HUES6 (cell line): ENCODE measurements around the gene TNFSF10.
"Not testable (repeated sequence)": the region's sequence is repeated elsewhere in the genome, so short reads cannot be mapped to it uniquely, and the experiment has no call there.

Experiments used
- H3K27ac ChIP-seq: 2 replicates; pipeline ENCODE4 v1.7.0; 2013; ENCODE audit warnings: low read depth, mild to moderate bottlenecking, low read length, inconsistent platforms
- H3K27me3 ChIP-seq: 2 replicates; pipeline ENCODE4 v1.6.1; 2013; ENCODE audit warnings: low read length; ENCODE audit not compliant: control insufficient read depth, insufficient read depth
- H3K36me3 ChIP-seq: 2 replicates; pipeline ENCODE4 v1.6.1; 2013; ENCODE audit warnings: low read length; ENCODE audit not compliant: control insufficient read depth, insufficient read depth
- H3K4me1 ChIP-seq: 2 replicates; pipeline ENCODE4 v1.6.1; 2013; ENCODE audit warnings: low read length; ENCODE audit not compliant: control insufficient read depth, insufficient read depth
- H3K4me3 ChIP-seq: 2 replicates; pipeline ENCODE4 v1.5.1; 2013; ENCODE audit warnings: low read depth, low read length
- H3K9ac ChIP-seq: one replicate; pipeline ENCODE4 v1.6.1; 2013; ENCODE audit warnings: mild to moderate bottlenecking, low read length
- H3K9me3 ChIP-seq: 2 replicates; pipeline ENCODE4 v1.6.1; 2013; ENCODE audit warnings: low read depth, low read length; ENCODE audit not compliant: control insufficient read depth, insufficient read depth

Gene TNFSF10

GRCh38 chr3:172514678-172515077 lies 8.6 kb downstream of the TNFSF10 start:
- Histone ChIP-seq H3K36me3 (no peaks in the 10 kb centered on the region), H3K4me3 (no peak overlapping the region), H3K9me3 (no peaks in the 10 kb centered on the region), H3K27ac (no peak overlapping the region), H3K27me3 (no peaks in the 10 kb centered on the region), H3K9ac (no peak overlapping the region), H3K4me1 (no peaks in the 10 kb centered on the region)

- H3K4me3 ChIP-seq: no peak overlapping the region
- H3K27me3 ChIP-seq: no peaks in the 10 kb centered on the region
- no peaks in the 10 kb centered on the region for H3K36me3 ChIP-seq
- H3K4me1 ChIP-seq: no peaks in the 10 kb centered on the region
- no peak overlapping the region for H3K9ac ChIP-seq
- no peak overlapping the region for H3K27ac ChIP-seq
- no peaks in the 10 kb centered on the region for H3K9me3 ChIP-seq
Measured at GRCh38 chr3:172513488-172513887, 9.7 kb downstream of the TNFSF10 start.

GRCh38 chr3:172511783-172512762 lies 11.2 kb downstream of the TNFSF10 start:
- Histone ChIP-seq H3K9me3 (no peaks in the 10 kb centered on the region), H3K4me1 (no peaks in the 10 kb centered on the region), H3K4me3 (no peak overlapping the region), H3K36me3 (no peaks in the 10 kb centered on the region), H3K27me3 (no peaks in the 10 kb centered on the region), H3K9ac (no peak overlapping the region), H3K27ac (no peak overlapping the region)

GRCh38 chr3:172506094-172506493 lies 17.1 kb downstream of the TNFSF10 start:
- no peaks in the 10 kb centered on the region for H3K36me3 ChIP-seq
- H3K4me1 ChIP-seq: no peaks in the 10 kb centered on the region
- H3K9ac ChIP-seq: no peak overlapping the region
- no peaks in the 10 kb centered on the region; the same call in 1 of the 2 replicates for H3K9me3 ChIP-seq
- no peak overlapping the region for H3K27ac ChIP-seq
- no peak overlapping the region for H3K4me3 ChIP-seq
- H3K27me3 ChIP-seq: no peaks in the 10 kb centered on the region

GRCh38 chr3:172501540-172501939 lies 21.7 kb downstream of the TNFSF10 start:
- Histone ChIP-seq H3K4me1 (no peaks in the 10 kb centered on the region), H3K4me3 (no peak overlapping the region), H3K9me3 (no peaks in the 10 kb centered on the region; the same call in 1 of the 2 replicates), H3K36me3 (no peaks in the 10 kb centered on the region), H3K27me3 (no peaks in the 10 kb centered on the region), H3K27ac (no peak overlapping the region), H3K9ac (no peak overlapping the region)

GRCh38 chr3:172490198-172490669 lies 33.0 kb downstream of the TNFSF10 start:
- H3K9me3 ChIP-seq, H3K4me1 ChIP-seq, H3K4me3 ChIP-seq, H3K9ac ChIP-seq, H3K27me3 ChIP-seq, H3K27ac ChIP-seq, H3K36me3 ChIP-seq: not testable (repeated sequence)

GRCh38 chr3:172478116-172478515 lies 45.1 kb downstream of the TNFSF10 start:
- H3K36me3 ChIP-seq: no peaks in the 10 kb centered on the region
- no peaks in the 10 kb centered on the region for H3K9me3 ChIP-seq
- 0 out of 2 replicates have a peak, but pooled peaks cover 4% of the 10 kb centered on the region for H3K4me1 ChIP-seq
- H3K27ac ChIP-seq: no peak overlapping the region
- no peaks in the 10 kb centered on the region for H3K27me3 ChIP-seq
- no peak overlapping the region for H3K9ac ChIP-seq
- H3K4me3 ChIP-seq: no peak overlapping the region

GRCh38 chr3:172476347-172476746 lies 46.9 kb downstream of the TNFSF10 start:
- Histone ChIP-seq H3K36me3 (no peaks in the 10 kb centered on the region), H3K27ac (no peak overlapping the region), H3K4me3 (no peak overlapping the region), H3K4me1 (0 out of 2 replicates have a peak, but pooled peaks cover 4% of the 10 kb centered on the region), H3K27me3 (no peaks in the 10 kb centered on the region), H3K9me3 (no peaks in the 10 kb centered on the region), H3K9ac (no peak overlapping the region)

GRCh38 chr3:172475703-172476102 lies 47.5 kb downstream of the TNFSF10 start:
- 0 out of 2 replicates have a peak, but pooled peaks cover 4% of the 10 kb centered on the region for H3K4me1 ChIP-seq
- H3K27ac ChIP-seq: no peak overlapping the region
- no peak overlapping the region for H3K4me3 ChIP-seq
- no peaks in the 10 kb centered on the region for H3K36me3 ChIP-seq
- H3K9me3 ChIP-seq: no peaks in the 10 kb centered on the region
- H3K9ac ChIP-seq: no peak overlapping the region
- no peaks in the 10 kb centered on the region for H3K27me3 ChIP-seq

GRCh38 chr3:172471903-172472302 lies 51.3 kb downstream of the TNFSF10 start:
- H3K36me3 ChIP-seq: no peaks in the 10 kb centered on the region
- H3K9me3 ChIP-seq: no peaks in the 10 kb centered on the region
- no peaks in the 10 kb centered on the region for H3K27me3 ChIP-seq
- H3K9ac ChIP-seq: no peak overlapping the region
- no peak overlapping the region for H3K27ac ChIP-seq
- H3K4me1 ChIP-seq: 0 out of 2 replicates have a peak, but pooled peaks cover 4% of the 10 kb centered on the region
- H3K4me3 ChIP-seq: no peak overlapping the region

GRCh38 chr3:172470588-172470987 lies 52.6 kb downstream of the TNFSF10 start:
- no peak overlapping the region for H3K27ac ChIP-seq
- no peaks in the 10 kb centered on the region for H3K4me1 ChIP-seq
- no peak overlapping the region for H3K4me3 ChIP-seq
- no peaks in the 10 kb centered on the region for H3K27me3 ChIP-seq
- no peak overlapping the region for H3K9ac ChIP-seq
- no peaks in the 10 kb centered on the region for H3K36me3 ChIP-seq
- H3K9me3 ChIP-seq: no peaks in the 10 kb centered on the region
